ENCODE data around the gene ABR.
"Not testable (repeated sequence)": the region's sequence is repeated elsewhere in the genome, so short reads cannot be mapped to it uniquely, and the experiment has no call there.

Gene ABR

GRCh38 chr17:1202291-1202690 is 22.5 kb upstream of the ABR start:
- no peak overlapping the region for H3K4me3 ChIP-seq (ENCODE audit: control insufficient read depth in 1 of 7, extremely low read depth in 1 of 7, insufficient read depth in 4 of 7, low read depth in 2 of 7, low read length in 6 of 7)
- H3K27me3 ChIP-seq (replicated peaks in 2 of 5; ENCODE audit: control insufficient read depth in 4 of 5, insufficient read depth in 5 of 5, low read length in 4 of 5): peaks cover 0 to 2% (median 0%) of the 10 kb centered on the region in 5 experiments
- H3K27ac ChIP-seq (ENCODE audit: insufficient read depth in 1 of 2, low read depth in 1 of 2, low read length in 2 of 2, poor library complexity in 1 of 2, severe bottlenecking in 2 of 2): no peak overlapping the region
- peaks cover 0 to 2% (median 0%) of the 10 kb centered on the region in 5 experiments for H3K9me3 ChIP-seq (ENCODE audit: control extremely low read depth in 1 of 5, control insufficient read depth in 4 of 5, insufficient read depth in 2 of 5, low read depth in 1 of 5, low read length in 4 of 5)
- peaks cover 10 to 68% (median 44%) of the 10 kb centered on the region in 4 experiments for H3K4me1 ChIP-seq (ENCODE audit: control extremely low read depth in 1 of 4, control insufficient read depth in 4 of 4, insufficient read depth in 4 of 4, low read length in 3 of 4)
- H3K36me3 ChIP-seq (ENCODE audit: control insufficient read depth in 4 of 4, insufficient read depth in 4 of 4, low read length in 3 of 4): peaks cover 0 to 5% (median 0%) of the 10 kb centered on the region in 4 experiments
- ChIA-PET POLR2A (no interaction called here), CTCF (interaction anchor here (0.9 to 1.1 kb wide), 2 partner anchors 21 to 26 kb away, joined by 3 read pairs; no protein-coding TSS in a partner anchor)
- 100% methylated on average over 5 of the region's 5 CpGs for WGBS (ENCODE audit: insufficient coverage)
- DNase-seq: no peak

- POLR2A ChIA-PET: no interaction called here
- peak in 2 of 3 donors; percentile 46 to 66 for DNase-seq
- 66% methylated on average over 21 of the region's 25 CpGs for WGBS (ENCODE audit: insufficient coverage)
- peaks cover 0 to 5% (median 0%) of the 10 kb centered on the region in 4 experiments for H3K36me3 ChIP-seq (ENCODE audit: control insufficient read depth in 4 of 4, insufficient read depth in 4 of 4, low read length in 3 of 4)
- no peak overlapping the region for H3K27ac ChIP-seq (ENCODE audit: insufficient read depth in 1 of 2, low read depth in 1 of 2, low read length in 2 of 2, poor library complexity in 1 of 2, severe bottlenecking in 2 of 2)
- peaks cover 0 to 2% (median 0%) of the 10 kb centered on the region in 5 experiments for H3K9me3 ChIP-seq (ENCODE audit: control extremely low read depth in 1 of 5, control insufficient read depth in 4 of 5, insufficient read depth in 2 of 5, low read depth in 1 of 5, low read length in 4 of 5)
- no peak overlapping the region for H3K4me3 ChIP-seq (ENCODE audit: control insufficient read depth in 1 of 7, extremely low read depth in 1 of 7, insufficient read depth in 4 of 7, low read depth in 2 of 7, low read length in 6 of 7)
- CTCF ChIA-PET: interaction anchor here (0.9 to 1.1 kb wide), 4 partner anchors 17 to 58 kb away, joined by 3 read pairs; no protein-coding TSS in a partner anchor
- peaks cover 11 to 73% (median 52%) of the 10 kb centered on the region in 4 experiments for H3K4me1 ChIP-seq (ENCODE audit: control extremely low read depth in 1 of 4, control insufficient read depth in 4 of 4, insufficient read depth in 4 of 4, low read length in 3 of 4)
- H3K27me3 ChIP-seq (replicated peaks in 2 of 5; ENCODE audit: control insufficient read depth in 4 of 5, insufficient read depth in 5 of 5, low read length in 4 of 5): peaks cover 0 to 2% (median 0%) of the 10 kb centered on the region in 5 experiments
Measured at GRCh38 chr17:1201132-1201702, 21.4 kb upstream of the ABR start.

GRCh38 chr17:1199271-1199743 is 19.5 kb upstream of the ABR start:
- CTCF ChIA-PET: interaction anchor here (0.6 to 4.3 kb wide), 3 partner anchors 11 to 77 kb away, joined by 3 to 43 read pairs (median 4); no protein-coding TSS in a partner anchor
- POLR2A ChIA-PET: interaction anchor here (0.6 kb wide), 1 partner anchor 1049 kb away, joined by 3 read pairs; no protein-coding TSS in a partner anchor
- 82% methylated on average over 8 of the region's 10 CpGs for WGBS (ENCODE audit: insufficient coverage)

GRCh38 chr17:1197781-1198490 is 18.2 kb upstream of the ABR start:
- Histone ChIP-seq H3K27me3 (replicated peaks in 2 of 5; ENCODE audit: control insufficient read depth in 4 of 5, insufficient read depth in 5 of 5, low read length in 4 of 5) (peaks cover 0 to 2% (median 0%) of the 10 kb centered on the region in 5 experiments), H3K36me3 (ENCODE audit: control insufficient read depth in 4 of 4, insufficient read depth in 4 of 4, low read length in 3 of 4) (peaks cover 0 to 5% (median 0%) of the 10 kb centered on the region in 4 experiments), H3K27ac (ENCODE audit: insufficient read depth in 1 of 2, low read depth in 1 of 2, low read length in 2 of 2, poor library complexity in 1 of 2, severe bottlenecking in 2 of 2) (peak overlapping the region in 1 of 2 experiments; percentile 76), H3K4me3 (ENCODE audit: control insufficient read depth in 1 of 7, extremely low read depth in 1 of 7, insufficient read depth in 4 of 7, low read depth in 2 of 7, low read length in 6 of 7) (peak overlapping the region in 6 of 7 experiments; percentile 16 to 61 (median 50)), H3K4me1 (ENCODE audit: control extremely low read depth in 1 of 4, control insufficient read depth in 4 of 4, insufficient read depth in 4 of 4, low read length in 3 of 4) (peaks cover 11 to 88% (median 50%) of the 10 kb centered on the region in 4 experiments), H3K9me3 (ENCODE audit: control extremely low read depth in 1 of 5, control insufficient read depth in 4 of 5, insufficient read depth in 2 of 5, low read depth in 1 of 5, low read length in 4 of 5) (no peaks in the 10 kb centered on the region)
- POLR2A ChIA-PET: interaction anchor here (0.5 to 1.6 kb wide), 6 partner anchors 13 to 143 kb away, joined by 3 to 4 read pairs (median 3); no protein-coding TSS in a partner anchor
- 0% methylated on average over 11 of the region's 17 CpGs for WGBS (ENCODE audit: insufficient coverage)
- CTCF ChIA-PET: interaction anchor here (0.7 to 4.3 kb wide), 11 partner anchors 9 to 102 kb away, joined by 3 to 43 read pairs (median 4); no protein-coding TSS in a partner anchor
- peak; percentile 99 to 100 (median 100) for DNase-seq

More at GRCh38 chr17:1199271-1199743, 19.5 kb upstream of the ABR start:
- H3K36me3 ChIP-seq (ENCODE audit: control insufficient read depth in 4 of 4, insufficient read depth in 4 of 4, low read length in 3 of 4); H3K4me3 ChIP-seq (ENCODE audit: control insufficient read depth in 1 of 7, extremely low read depth in 1 of 7, insufficient read depth in 4 of 7, low read depth in 2 of 7, low read length in 6 of 7); H3K27me3 ChIP-seq (replicated peaks in 2 of 5; ENCODE audit: control insufficient read depth in 4 of 5, insufficient read depth in 5 of 5, low read length in 4 of 5); H3K9me3 ChIP-seq (ENCODE audit: control extremely low read depth in 1 of 5, control insufficient read depth in 4 of 5, insufficient read depth in 2 of 5, low read depth in 1 of 5, low read length in 4 of 5); H3K27ac ChIP-seq (ENCODE audit: insufficient read depth in 1 of 2, low read depth in 1 of 2, low read length in 2 of 2, poor library complexity in 1 of 2, severe bottlenecking in 2 of 2): not testable (repeated sequence)
- peaks cover 11 to 79% (median 56%) of the 10 kb centered on the region in 4 experiments for H3K4me1 ChIP-seq (ENCODE audit: control extremely low read depth in 1 of 4, control insufficient read depth in 4 of 4, insufficient read depth in 4 of 4, low read length in 3 of 4)
- peak in 2 of 3 donors; percentile 75 to 78 for DNase-seq

- H3K27me3 ChIP-seq (replicated peaks in 2 of 5; ENCODE audit: control insufficient read depth in 4 of 5, insufficient read depth in 5 of 5, low read length in 4 of 5): peaks cover 0 to 2% (median 0%) of the 10 kb centered on the region in 5 experiments
- peak overlapping the region in 1 of 2 experiments; percentile 76 for H3K27ac ChIP-seq (ENCODE audit: insufficient read depth in 1 of 2, low read depth in 1 of 2, low read length in 2 of 2, poor library complexity in 1 of 2, severe bottlenecking in 2 of 2)
- peaks cover 0 to 2% (median 0%) of the 10 kb centered on the region in 4 experiments for H3K36me3 ChIP-seq (ENCODE audit: control insufficient read depth in 4 of 4, insufficient read depth in 4 of 4, low read length in 3 of 4)
- no peaks in the 10 kb centered on the region for H3K9me3 ChIP-seq (ENCODE audit: control extremely low read depth in 1 of 5, control insufficient read depth in 4 of 5, insufficient read depth in 2 of 5, low read depth in 1 of 5, low read length in 4 of 5)
- DNase-seq: peak; percentile 74 to 78 (median 74)
- ChIA-PET CTCF (interaction anchor here (0.7 to 4.3 kb wide), 9 partner anchors 9 to 102 kb away, joined by 3 to 43 read pairs (median 6); no protein-coding TSS in a partner anchor), POLR2A (interaction anchor here (0.7 to 1.6 kb wide), 5 partner anchors 14 to 144 kb away, joined by 3 to 4 read pairs (median 3); no protein-coding TSS in a partner anchor)
- peak overlapping the region in 5 of 7 experiments; percentile 16 to 61 (median 53) for H3K4me3 ChIP-seq (ENCODE audit: control insufficient read depth in 1 of 7, extremely low read depth in 1 of 7, insufficient read depth in 4 of 7, low read depth in 2 of 7, low read length in 6 of 7)
- WGBS (ENCODE audit: insufficient coverage): 0% methylated on average over 1 of the region's 3 CpGs
- H3K4me1 ChIP-seq (ENCODE audit: control extremely low read depth in 1 of 4, control insufficient read depth in 4 of 4, insufficient read depth in 4 of 4, low read length in 3 of 4): peaks cover 11 to 83% (median 49%) of the 10 kb centered on the region in 4 experiments
Measured at GRCh38 chr17:1197379-1197778, 17.6 kb upstream of the ABR start.

- no peak overlapping the region for H3K27ac ChIP-seq (ENCODE audit: insufficient read depth in 1 of 2, low read depth in 1 of 2, low read length in 2 of 2, poor library complexity in 1 of 2, severe bottlenecking in 2 of 2)
- H3K27me3 ChIP-seq (replicated peaks in 2 of 5; ENCODE audit: control insufficient read depth in 4 of 5, insufficient read depth in 5 of 5, low read length in 4 of 5): peaks cover 0 to 2% (median 0%) of the 10 kb centered on the region in 5 experiments
- H3K4me1 ChIP-seq (ENCODE audit: control extremely low read depth in 1 of 4, control insufficient read depth in 4 of 4, insufficient read depth in 4 of 4, low read length in 3 of 4): peaks cover 11 to 79% (median 48%) of the 10 kb centered on the region in 4 experiments
- H3K9me3 ChIP-seq (ENCODE audit: control extremely low read depth in 1 of 5, control insufficient read depth in 4 of 5, insufficient read depth in 2 of 5, low read depth in 1 of 5, low read length in 4 of 5): no peaks in the 10 kb centered on the region
- peak overlapping the region in 4 of 7 experiments; percentile 47 to 61 (median 56) for H3K4me3 ChIP-seq (ENCODE audit: control insufficient read depth in 1 of 7, extremely low read depth in 1 of 7, insufficient read depth in 4 of 7, low read depth in 2 of 7, low read length in 6 of 7)
- no peaks in the 10 kb centered on the region for H3K36me3 ChIP-seq (ENCODE audit: control insufficient read depth in 4 of 4, insufficient read depth in 4 of 4, low read length in 3 of 4)
- POLR2A ChIA-PET: interaction anchor here (0.7 to 1.3 kb wide), 3 partner anchors 14 to 32 kb away, joined by 3 to 4 read pairs (median 3); no protein-coding TSS in a partner anchor
- CTCF ChIA-PET: interaction anchor here (1.2 to 4.3 kb wide), 8 partner anchors 9 to 101 kb away, joined by 3 to 43 read pairs (median 8); no protein-coding TSS in a partner anchor
- 84% methylated on average over 13 of the region's 14 CpGs for WGBS (ENCODE audit: insufficient coverage)
- DNase-seq: no peak
Measured at GRCh38 chr17:1196946-1197345, 17.2 kb upstream of the ABR start.
